GM19043 (cell line): Measurements from ENCODE around the gene IL17B.

ENCODE experiments used
- ATAC-seq: cut with Tn5 transposase; IDR thresholded peaks from one replicate; pipeline ENCODE4 v1.9.1; 2021; ENCODE audit warnings: low read depth; ENCODE audit not compliant: unreplicated experiment

IL17B gene

GRCh38 chr5:149363358-149363757 is 15.7 kb downstream of the IL17B start:
- ATAC-seq, result no peak

GRCh38 chr5:149362541-149362940 is 16.6 kb downstream of the IL17B start:
- no peak for ATAC-seq

GRCh38 chr5:149360272-149360671 is 18.8 kb downstream of the IL17B start:
- ATAC-seq, result no peak

- no peak for ATAC-seq
Measured at GRCh38 chr5:149358868-149359495, 20.1 kb downstream of the IL17B start.

GRCh38 chr5:149358294-149358651 is 20.8 kb downstream of the IL17B start:
- peak; percentile 17 for ATAC-seq

GRCh38 chr5:149357370-149358293 is 21.5 kb downstream of the IL17B start, which contains the start of gene PCYOX1L:
PCYOX1L (plus strand) TSS chr5:149358046; CDS start chr5:149358069, 23 bp downstream.
- peak; percentile 100 for ATAC-seq

GRCh38 chr5:149356391-149356790 is 22.7 kb downstream of the IL17B start:
- ATAC-seq, result no peak

- no peak for ATAC-seq
Measured at GRCh38 chr5:149355688-149356087, 23.4 kb downstream of the IL17B start.

- ATAC-seq, result no peak
Measured at GRCh38 chr5:149353911-149354310, 25.2 kb downstream of the IL17B start.

- ATAC-seq, result no peak
Measured at GRCh38 chr5:149352169-149352568, 26.9 kb downstream of the IL17B start.

GRCh38 chr5:149349382-149349781 is 29.7 kb downstream of the IL17B start:
- no peak for ATAC-seq

GRCh38 chr5:149348518-149348917 is 30.6 kb downstream of the IL17B start:
- no peak for ATAC-seq

- ATAC-seq, result no peak
Measured at GRCh38 chr5:149345892-149346222, 33.2 kb downstream of the IL17B start.

- ATAC-seq, result peak; percentile 94
Measured at GRCh38 chr5:149345147-149345891, 33.8 kb downstream of the IL17B start, which contains the start of gene GRPEL2. GRPEL2 (plus strand) TSS chr5:149345499; CDS start chr5:149345540, 41 bp downstream.

- ATAC-seq, result no peak
Measured at GRCh38 chr5:149344151-149344550, 34.9 kb downstream of the IL17B start.

GRCh38 chr5:149341876-149342275 is 37.2 kb downstream of the IL17B start:
- no peak for ATAC-seq

GRCh38 chr5:149340920-149341319 is 38.2 kb downstream of the IL17B start:
- no peak for ATAC-seq

GRCh38 chr5:149338364-149338763 is 40.7 kb downstream of the IL17B start:
- no peak for ATAC-seq

- ATAC-seq, result no peak
Measured at GRCh38 chr5:149337736-149338135, 41.4 kb downstream of the IL17B start.

GRCh38 chr5:149333711-149334443 is 45.2 kb downstream of the IL17B start:
- no peak for ATAC-seq
